Spleen (tissue), 7 donors: ENCODE measurements around the gene PDE1A.

Source experiments
- CTCF ChIP-seq, 11 experiments: fragments of 200-600 bp in 7 of 11; fragments of 450-650 bp in 4 of 11; sonication (generic) in 4 of 11; IDR thresholded peaks in 8 of 11; conservative IDR thresholded peaks in 3 of 11; 1 replicate in 7 of 11; 2 replicates in 4 of 11; pipeline versions ENCODE4 v1.4.0 to v1.8.0; 2016 to 2021; ENCODE audit warnings: antibody characterized with exemption in 11 of 11, inconsistent platforms in 4 of 11, mild to moderate bottlenecking in 1 of 11
- POLR2AphosphoS5 ChIP-seq, 3 donors: sonication (generic); formaldehyde crosslinking; IDR thresholded peaks; one replicate each; pipeline ENCODE4 v1.5.1; 2017; ENCODE audit warnings: antibody characterized with exemption in 3 of 3
- donor health status: DM: no; HTN: no; CAD: no; lungs with moderate emphysema.
- donor health status: DM: no; HTN: no; CAD: no.
- donor health status: DM: no; HTN: no; CAD: no.

GRCh38 chr2:182377467-182377866 lies 49.4 kb downstream of the PDE1A start:
- TF ChIP-seq CTCF (IDR thresholded peaks at IDR 0.05 in 8 of 11, conservative IDR thresholded peaks at IDR 0.05 in 3 of 11) (no peak), POLR2AphosphoS5 (IDR thresholded peaks at IDR 0.05) (no peak)
